Activated CD8-positive, alpha-beta T cell treated with anti-CD3 and anti-CD28 coated beads, Interleukin-2, amount 10 ng/mL, durations not matched to agents 7 days and 5 days (primary cell): ENCODE data around the gene NUFIP2. TPM values are rescaled to one million over a fixed set of nuclear protein-coding genes. Genes with fewer than 3 reads are reported as not detected.
"Not testable (repeated sequence)": the region's sequence is repeated elsewhere in the genome, so short reads cannot be mapped to it uniquely, and the experiment has no call there.

Source experiments
- ATAC-seq: fragments of 150-1000 bp; cut with Tn5 transposase; one replicate; pipeline ENCODE4 v1.10.0; 2021; ENCODE audit warnings: moderate library complexity
- CTCF ChIA-PET: fragments of 350-600 bp; sonication (Branson Sonifier 250); formaldehyde crosslinking; loops from one replicate; lab custom pipeline; 2021; ENCODE audit warnings: antibody characterized with exemption; lab: Charles Lee
- POLR2A ChIA-PET: fragments of 350-600 bp; sonication (Branson Sonifier 250); formaldehyde crosslinking; loops from one replicate; lab custom pipeline; 2021; ENCODE audit warnings: antibody characterized with exemption; lab: Charles Lee
- DNase-seq: peaks from one replicate; pipeline ENCODE4 v3.0.0-alpha.2; 2020
- H3K27ac Mint-ChIP-seq: one replicate; pipeline ENCODE4 v1.8.0; 2021; ENCODE audit warnings: mild to moderate bottlenecking, mixed read lengths
- H3K27me3 Mint-ChIP-seq: one replicate; pipeline ENCODE4 v1.8.0; 2021; ENCODE audit warnings: low read depth, mixed read lengths
- H3K36me3 Mint-ChIP-seq: one replicate; pipeline ENCODE4 v1.8.0; 2021; ENCODE audit warnings: low read depth, mixed read lengths
- H3K4me1 Mint-ChIP-seq: one replicate; pipeline ENCODE4 v1.8.0; 2021; ENCODE audit warnings: low read depth, mixed read lengths
- H3K4me3 Mint-ChIP-seq: one replicate; pipeline ENCODE4 v1.8.0; 2021; ENCODE audit warnings: mild to moderate bottlenecking, mixed read lengths
- H3K9me3 Mint-ChIP-seq: one replicate; pipeline ENCODE4 v1.8.0; 2022; ENCODE audit warnings: mixed read lengths; ENCODE audit not compliant: insufficient read depth
- total RNA-seq, 2 experiments: library from RNA; stranded (reverse); gene quantifications; one replicate each; pipeline ENCODE4 v1.2.3, GENCODE V29; 2021

The NUFIP2 gene, protein sequence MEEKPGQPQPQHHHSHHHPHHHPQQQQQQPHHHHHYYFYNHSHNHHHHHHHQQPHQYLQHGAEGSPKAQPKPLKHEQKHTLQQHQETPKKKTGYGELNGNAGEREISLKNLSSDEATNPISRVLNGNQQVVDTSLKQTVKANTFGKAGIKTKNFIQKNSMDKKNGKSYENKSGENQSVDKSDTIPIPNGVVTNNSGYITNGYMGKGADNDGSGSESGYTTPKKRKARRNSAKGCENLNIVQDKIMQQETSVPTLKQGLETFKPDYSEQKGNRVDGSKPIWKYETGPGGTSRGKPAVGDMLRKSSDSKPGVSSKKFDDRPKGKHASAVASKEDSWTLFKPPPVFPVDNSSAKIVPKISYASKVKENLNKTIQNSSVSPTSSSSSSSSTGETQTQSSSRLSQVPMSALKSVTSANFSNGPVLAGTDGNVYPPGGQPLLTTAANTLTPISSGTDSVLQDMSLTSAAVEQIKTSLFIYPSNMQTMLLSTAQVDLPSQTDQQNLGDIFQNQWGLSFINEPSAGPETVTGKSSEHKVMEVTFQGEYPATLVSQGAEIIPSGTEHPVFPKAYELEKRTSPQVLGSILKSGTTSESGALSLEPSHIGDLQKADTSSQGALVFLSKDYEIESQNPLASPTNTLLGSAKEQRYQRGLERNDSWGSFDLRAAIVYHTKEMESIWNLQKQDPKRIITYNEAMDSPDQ
- total RNA-seq, result 10 to 100 TPM; 60.3 to 64.5 TPM

DNA sequence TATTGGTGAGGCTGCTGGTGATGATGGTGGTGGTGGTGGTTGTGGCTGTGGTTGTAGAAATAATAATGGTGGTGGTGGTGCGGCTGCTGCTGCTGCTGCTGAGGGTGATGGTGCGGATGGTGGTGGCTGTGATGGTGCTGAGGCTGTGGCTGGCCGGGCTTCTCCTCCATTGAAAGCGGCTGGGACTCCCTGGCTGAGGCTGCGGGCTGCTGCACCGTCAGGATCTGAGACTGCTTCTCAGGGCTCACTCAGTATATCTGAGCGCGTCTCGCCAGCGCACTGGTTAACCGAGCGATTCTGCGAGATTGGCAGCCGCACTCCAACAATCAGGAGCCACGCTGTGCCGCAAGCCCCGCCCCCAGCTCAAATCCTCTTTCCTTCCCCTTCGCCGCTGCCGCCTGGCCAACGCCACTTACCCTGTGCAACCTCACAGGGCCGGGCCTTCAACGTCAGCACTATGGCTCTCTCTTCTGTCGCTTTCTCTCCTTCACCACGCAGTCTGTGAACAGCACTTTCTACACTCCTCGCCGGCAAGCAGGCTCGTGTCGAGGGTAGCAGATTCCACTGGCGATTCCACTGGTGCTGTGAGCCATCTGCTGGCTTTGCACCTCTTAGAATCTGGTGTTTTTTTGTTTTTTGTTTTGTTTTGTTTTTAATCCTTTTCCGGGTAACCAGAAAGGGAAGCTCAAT, at the start of gene NUFIP2:
NUFIP2 (minus strand) TSS at position 259 of the 690 bp plus-strand sequence; CDS start at position 170, 89 bp downstream.
- ChIA-PET POLR2A (interaction anchor here (0.5 to 2.0 kb wide), 22 partner anchors 8 to 566 kb away, joined by 3 to 11 read pairs (median 4); no protein-coding TSS in a partner anchor), CTCF (interaction anchor here (0.6 to 1.4 kb wide), 18 partner anchors 8 to 640 kb away, joined by 3 to 7 read pairs (median 4); partner anchors contain the start of gene MYO18A)
- Mint-ChIP-seq H3K4me1 (peaks cover 30% of the 10 kb centered on the region), H3K27ac (peak within 1 kb of the TSS; percentile 98), H3K4me3 (peak within 1 kb of the TSS; percentile 97), H3K9me3 (no peaks in the 10 kb centered on the region), H3K36me3 (peaks cover 31% of the 10 kb centered on the region), H3K27me3 (no peaks in the 10 kb centered on the region)
- ATAC-seq, result peak; percentile 92
- DNase-seq, result peak; percentile 99

DNA sequence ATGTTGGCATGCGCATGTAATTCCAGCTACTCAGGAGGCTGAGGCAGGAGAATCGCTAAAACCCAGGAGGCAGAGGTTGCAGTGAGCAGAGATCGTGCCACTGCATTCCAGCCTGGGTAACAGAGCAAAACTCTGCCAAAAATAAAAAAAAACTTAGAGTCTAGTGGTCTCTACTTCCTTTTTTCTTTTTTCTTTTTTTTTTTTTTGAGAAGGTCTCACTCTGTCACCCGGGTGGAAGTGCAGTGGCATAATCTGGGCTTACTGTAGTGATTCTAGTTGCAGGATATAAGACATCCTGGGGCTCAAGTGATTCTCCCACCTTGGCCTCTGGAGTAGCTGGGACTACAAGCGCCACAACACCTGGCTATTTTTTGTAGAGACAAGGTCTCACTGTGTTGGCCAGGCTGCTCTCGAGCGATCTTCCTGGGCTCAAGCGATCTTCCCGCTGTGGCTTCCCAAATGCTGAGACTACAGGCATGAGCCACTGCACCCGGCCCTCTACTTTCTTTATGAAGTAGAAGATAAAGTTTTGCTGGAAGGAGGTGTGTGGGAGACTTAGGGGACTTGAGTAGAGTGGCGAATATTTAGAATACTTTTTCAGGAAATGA, 48.3 kb upstream of the NUFIP2 start:
- ChIA-PET CTCF (no interaction called here), POLR2A (no interaction called here)
- H3K4me1 Mint-ChIP-seq, result no peaks in the 10 kb centered on the region
- peaks cover 17% of the 10 kb centered on the region for H3K27me3 Mint-ChIP-seq
- no peak overlapping the region for H3K4me3 Mint-ChIP-seq
- H3K36me3 Mint-ChIP-seq, result no peaks in the 10 kb centered on the region
- ATAC-seq (no peak), DNase-seq (no peak)
- no peak overlapping the region for H3K27ac Mint-ChIP-seq
- no peaks in the 10 kb centered on the region for H3K9me3 Mint-ChIP-seq

DNA sequence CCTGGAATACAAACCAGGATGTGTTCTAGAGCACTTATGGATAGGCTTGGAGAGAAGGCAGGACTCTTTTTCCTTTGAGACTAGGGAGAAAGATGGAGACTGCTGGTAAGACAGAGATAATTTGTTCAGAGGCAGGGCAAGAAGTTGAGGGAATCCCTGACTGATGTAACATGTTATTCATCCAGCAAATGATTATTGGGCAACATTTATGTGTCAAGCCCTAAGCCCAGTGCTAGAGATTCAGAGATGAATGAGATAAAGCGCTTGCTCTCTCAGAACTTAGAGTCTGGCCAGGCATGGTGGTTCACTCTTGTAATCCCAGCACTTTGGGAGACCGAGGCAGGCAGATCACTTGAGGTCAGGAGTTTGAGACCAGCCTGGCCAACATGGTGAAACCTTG, 47.8 kb upstream of the NUFIP2 start:
- Mint-ChIP-seq H3K27ac (no peak overlapping the region), H3K9me3 (no peaks in the 10 kb centered on the region), H3K27me3 (peaks cover 17% of the 10 kb centered on the region), H3K36me3 (no peaks in the 10 kb centered on the region), H3K4me3 (no peak overlapping the region), H3K4me1 (no peaks in the 10 kb centered on the region)
- POLR2A ChIA-PET, result no interaction called here
- no peak for ATAC-seq
- DNase-seq, result no peak
- CTCF ChIA-PET, result no interaction called here

DNA sequence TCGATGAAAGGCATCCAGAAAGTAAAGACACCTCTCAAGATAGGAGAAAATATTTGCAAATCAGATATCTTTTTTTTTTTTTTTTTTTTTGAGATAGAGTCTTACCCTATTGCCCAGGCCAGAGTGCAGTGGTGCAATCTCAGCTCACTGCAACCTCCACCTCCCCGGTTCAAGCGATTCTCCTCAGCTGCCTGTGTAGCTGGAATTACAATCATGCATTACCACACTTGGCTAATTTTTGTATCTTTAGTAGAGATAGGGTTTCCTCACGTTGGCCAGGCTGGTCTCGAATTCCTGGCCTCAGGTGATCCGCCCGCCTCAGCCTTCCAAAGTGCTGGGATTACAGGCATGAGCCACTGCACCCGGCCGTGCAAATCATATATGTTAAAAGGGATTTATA, 45.1 kb upstream of the NUFIP2 start:
- DNase-seq, H3K4me1 Mint-ChIP-seq, ATAC-seq, H3K4me3 Mint-ChIP-seq, H3K36me3 Mint-ChIP-seq, POLR2A ChIA-PET, H3K9me3 Mint-ChIP-seq, H3K27ac Mint-ChIP-seq: not testable (repeated sequence)
- CTCF ChIA-PET, result interaction anchor here (0.8 to 1.2 kb wide), 2 partner anchors 112 to 192 kb away, joined by 3 read pairs; no protein-coding TSS in a partner anchor
- H3K27me3 Mint-ChIP-seq, result peaks cover 17% of the 10 kb centered on the region

DNA sequence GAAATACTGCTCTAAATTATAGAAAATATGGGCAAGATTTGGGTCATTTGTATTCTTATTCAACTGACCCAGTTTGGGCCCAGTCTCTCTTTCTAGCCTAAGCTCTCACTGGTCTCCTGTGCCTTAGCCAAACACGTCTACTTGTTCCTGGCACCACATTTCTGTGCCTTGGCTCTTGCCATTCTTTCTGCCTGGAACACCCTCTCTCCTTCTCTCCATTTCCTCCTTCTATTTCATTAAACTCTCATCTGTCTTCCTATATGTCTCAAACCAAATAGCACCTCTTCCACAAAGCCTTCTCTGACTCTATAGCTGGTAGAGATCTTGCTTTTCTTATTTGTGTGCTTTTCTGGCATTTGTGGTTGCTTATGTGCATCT, 37.7 kb upstream of the NUFIP2 start:
- POLR2A ChIA-PET, result no interaction called here
- H3K4me1 Mint-ChIP-seq, result no peaks in the 10 kb centered on the region
- H3K9me3 Mint-ChIP-seq, result no peaks in the 10 kb centered on the region
- no peaks in the 10 kb centered on the region for H3K27me3 Mint-ChIP-seq
- H3K27ac Mint-ChIP-seq, result no peak overlapping the region
- no peaks in the 10 kb centered on the region for H3K36me3 Mint-ChIP-seq
- CTCF ChIA-PET, result interaction anchor here (2.3 kb wide), 1 partner anchor 38 kb away, joined by 9 read pairs; no protein-coding TSS in a partner anchor
- no peak overlapping the region for H3K4me3 Mint-ChIP-seq
- no peak for DNase-seq
- ATAC-seq, result no peak

- no peaks in the 10 kb centered on the region for H3K9me3 Mint-ChIP-seq
- H3K27ac Mint-ChIP-seq, result no peak overlapping the region
- no peaks in the 10 kb centered on the region for H3K27me3 Mint-ChIP-seq
- no peak for ATAC-seq
- no peaks in the 10 kb centered on the region for H3K36me3 Mint-ChIP-seq
- DNase-seq, result no peak
- no peak overlapping the region for H3K4me3 Mint-ChIP-seq
- CTCF ChIA-PET, result interaction anchor here (2.3 kb wide), 1 partner anchor 39 kb away, joined by 9 read pairs; no protein-coding TSS in a partner anchor
- POLR2A ChIA-PET, result no interaction called here
- H3K4me1 Mint-ChIP-seq, result no peaks in the 10 kb centered on the region
Measured at GRCh38 chr17:29331075-29331707, 37.2 kb upstream of the NUFIP2 start.

DNA sequence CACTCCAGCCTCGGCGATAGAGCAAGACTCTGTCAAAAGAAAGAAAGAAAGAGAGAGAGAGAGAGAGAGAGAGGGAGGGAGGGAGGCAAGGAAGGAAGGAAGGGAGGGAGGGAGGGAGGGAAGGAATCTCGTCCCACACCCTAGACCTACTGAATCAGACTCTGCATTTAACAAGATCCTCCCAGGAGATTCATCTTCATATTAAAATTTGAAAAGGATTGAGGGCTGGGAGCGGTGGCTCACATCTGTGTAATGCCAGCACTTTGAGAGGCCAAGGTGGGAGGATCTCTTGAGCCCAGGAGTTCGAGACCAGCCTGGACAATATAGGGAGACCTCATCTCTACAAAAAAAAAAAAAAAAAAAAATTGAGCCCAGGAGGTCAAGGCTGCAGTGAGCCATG, 33.5 kb upstream of the NUFIP2 start:
- Mint-ChIP-seq H3K9me3 (no peaks in the 10 kb centered on the region), H3K27ac (no peak overlapping the region), H3K4me3 (no peak overlapping the region), H3K36me3 (no peaks in the 10 kb centered on the region), H3K27me3 (no peaks in the 10 kb centered on the region), H3K4me1 (no peaks in the 10 kb centered on the region)
- ChIA-PET CTCF (no interaction called here), POLR2A (interaction anchor here (1.6 kb wide), 1 partner anchor 33 kb away, joined by 3 read pairs; the partner anchor contains the start of gene NUFIP2)
- DNase-seq (no peak), ATAC-seq (no peak)

GRCh38 chr17:29326023-29326813, 32.3 kb upstream of the NUFIP2 start:
- Mint-ChIP-seq H3K4me3 (no peak overlapping the region), H3K27ac (no peak overlapping the region), H3K9me3 (no peaks in the 10 kb centered on the region), H3K27me3 (no peaks in the 10 kb centered on the region), H3K36me3 (no peaks in the 10 kb centered on the region), H3K4me1 (no peaks in the 10 kb centered on the region)
- ATAC-seq, result no peak
- DNase-seq, result no peak
- ChIA-PET CTCF (interaction anchor here (0.6 to 0.9 kb wide), 2 partner anchors 34 to 177 kb away, joined by 3 read pairs; no protein-coding TSS in a partner anchor), POLR2A (no interaction called here)

GRCh38 chr17:29322363-29322762, 28.4 kb upstream of the NUFIP2 start:
- DNase-seq (no peak), ATAC-seq (no peak)
- POLR2A ChIA-PET, result no interaction called here
- no peaks in the 10 kb centered on the region for H3K4me1 Mint-ChIP-seq
- no peak overlapping the region for H3K27ac Mint-ChIP-seq
- H3K27me3 Mint-ChIP-seq, result peaks cover 2% of the 10 kb centered on the region
- no peaks in the 10 kb centered on the region for H3K9me3 Mint-ChIP-seq
- CTCF ChIA-PET, result interaction anchor here (1.3 kb wide), 1 partner anchor 143 kb away, joined by 3 read pairs; the partner anchor contains the start of gene MYO18A
- H3K36me3 Mint-ChIP-seq, result no peaks in the 10 kb centered on the region
- H3K4me3 Mint-ChIP-seq, result no peak overlapping the region

DNA sequence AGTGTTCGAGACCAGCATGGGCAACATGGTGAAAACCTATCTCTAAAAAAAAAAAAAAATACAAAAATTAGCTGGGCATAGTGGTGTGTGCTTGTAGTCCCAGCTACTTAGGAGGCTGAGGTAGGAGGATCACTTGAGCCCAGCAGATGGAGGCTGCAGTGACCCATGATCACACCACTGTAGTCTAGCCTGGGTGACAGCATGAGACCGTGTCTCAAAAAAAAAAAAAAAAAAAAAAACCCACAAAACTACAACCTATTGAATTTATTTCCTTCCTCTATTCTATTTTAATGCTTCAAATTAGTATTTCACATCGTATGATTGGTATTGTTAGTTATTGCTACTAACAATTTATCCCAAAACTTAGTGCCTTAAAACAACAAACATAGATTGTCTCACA, 9.4 kb upstream of the NUFIP2 start:
- DNase-seq, result no peak
- no peaks in the 10 kb centered on the region for H3K9me3 Mint-ChIP-seq
- H3K4me1 Mint-ChIP-seq, result no peaks in the 10 kb centered on the region
- no peaks in the 10 kb centered on the region for H3K36me3 Mint-ChIP-seq
- ChIA-PET CTCF (interaction anchor here (1.1 to 2.4 kb wide), 3 partner anchors 9 to 12 kb away, joined by 4 to 6 read pairs (median 4); no protein-coding TSS in a partner anchor), POLR2A (interaction anchor here (1.5 kb wide), 1 partner anchor 9 kb away, joined by 5 read pairs; the partner anchor contains the start of gene NUFIP2)
- no peak overlapping the region for H3K27ac Mint-ChIP-seq
- no peak overlapping the region for H3K4me3 Mint-ChIP-seq
- ATAC-seq, result no peak
- peaks cover 6% of the 10 kb centered on the region for H3K27me3 Mint-ChIP-seq
